GM19372 (cell line): ENCODE data around the gene C3orf20.

Experiments
- ATAC-seq: cut with Tn5 transposase; IDR thresholded peaks from one replicate; pipeline ENCODE4 v1.9.1; 2021; ENCODE audit warnings: mild to moderate bottlenecking, low read depth, moderate library complexity; ENCODE audit not compliant: unreplicated experiment

C3orf20 gene

GRCh38 chr3:14698601-14699244 lies 23.8 kb downstream of the C3orf20 start:
- no peak for ATAC-seq

- ATAC-seq, result no peak
These were observed 24.7 kb downstream of the C3orf20 start for GRCh38 chr3:14699643-14700042.

- no peak for ATAC-seq
These were observed 25.9 kb downstream of the C3orf20 start for GRCh38 chr3:14700891-14701290.

GRCh38 chr3:14701676-14702075 lies 26.7 kb downstream of the C3orf20 start:
- ATAC-seq, result no peak

GRCh38 chr3:14703128-14703750 lies 28.3 kb downstream of the C3orf20 start:
- no peak for ATAC-seq

GRCh38 chr3:14703791-14704190 lies 28.9 kb downstream of the C3orf20 start:
- ATAC-seq, result no peak

- ATAC-seq, result no peak
These were observed 31.2 kb downstream of the C3orf20 start for GRCh38 chr3:14706096-14706495.

- ATAC-seq, result no peak
These were observed 41.6 kb downstream of the C3orf20 start for GRCh38 chr3:14716591-14716990.

- no peak for ATAC-seq
These were observed 42.4 kb downstream of the C3orf20 start for GRCh38 chr3:14717307-14717706.

- ATAC-seq, result no peak
These were observed 43.6 kb downstream of the C3orf20 start for GRCh38 chr3:14718539-14718938.

GRCh38 chr3:14719006-14719405 lies 44.1 kb downstream of the C3orf20 start:
- no peak for ATAC-seq

- ATAC-seq, result no peak
These were observed 46.4 kb downstream of the C3orf20 start for GRCh38 chr3:14721126-14721864.

GRCh38 chr3:14725013-14725412 lies 50.1 kb downstream of the C3orf20 start:
- ATAC-seq, result no peak

GRCh38 chr3:14725564-14726440 lies 50.9 kb downstream of the C3orf20 start:
- ATAC-seq, result no peak

- ATAC-seq, result no peak
These were observed 51.5 kb downstream of the C3orf20 start for GRCh38 chr3:14726441-14726780.

- no peak for ATAC-seq
These were observed 53.2 kb downstream of the C3orf20 start for GRCh38 chr3:14728113-14728512.

GRCh38 chr3:14730703-14731382 lies 55.9 kb downstream of the C3orf20 start:
- ATAC-seq, result no peak

GRCh38 chr3:14740983-14741382 lies 66.0 kb downstream of the C3orf20 start:
- no peak for ATAC-seq

- ATAC-seq, result no peak
These were observed 66.6 kb downstream of the C3orf20 start for GRCh38 chr3:14741510-14741909.

GRCh38 chr3:14744556-14744955 lies 69.6 kb downstream of the C3orf20 start:
- no peak for ATAC-seq
